Fibroblast of upper back skin (primary cell): ENCODE measurements around the gene PDE1C.

ENCODE experiments used
- DNase-seq: peaks from one replicate; pipeline ENCODE4 v3.0.0-alpha.2; 2013

PDE1C gene

GRCh38 chr7:32074787-32075585, 4.8 kb upstream of the PDE1C start:
- no peak for DNase-seq

DNA sequence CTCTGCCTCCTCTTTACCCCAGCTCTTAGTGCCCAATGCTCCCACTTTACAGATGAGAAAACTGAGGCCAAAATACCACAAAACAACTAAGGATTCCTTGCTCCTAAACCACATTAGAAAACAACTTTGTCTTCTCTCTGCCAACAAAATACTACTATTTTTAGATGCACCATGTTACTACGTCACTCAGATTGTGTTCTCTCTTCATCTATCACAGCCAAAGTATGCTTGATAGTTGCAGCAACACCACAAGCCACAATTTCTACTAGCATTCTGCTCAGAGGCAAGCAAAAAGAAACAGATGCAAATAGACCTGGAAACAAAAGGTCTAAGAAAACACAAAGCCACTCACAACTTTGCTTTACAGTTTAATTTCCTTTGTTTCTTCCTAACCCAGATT, 3.3 kb upstream of the PDE1C start:
- DNase-seq = no peak

GRCh38 chr7:32072397-32072796, 2.2 kb upstream of the PDE1C start:
- no peak for DNase-seq

- DNase-seq = no peak
These were observed 1.4 kb upstream of the PDE1C start for GRCh38 chr7:32071466-32072091.

- DNase-seq = no peak
These were observed 179 bp downstream of the PDE1C start for GRCh38 chr7:32070051-32070405.

GRCh38 chr7:32069116-32069650, 1.0 kb downstream of the PDE1C start:
- no peak for DNase-seq

DNA sequence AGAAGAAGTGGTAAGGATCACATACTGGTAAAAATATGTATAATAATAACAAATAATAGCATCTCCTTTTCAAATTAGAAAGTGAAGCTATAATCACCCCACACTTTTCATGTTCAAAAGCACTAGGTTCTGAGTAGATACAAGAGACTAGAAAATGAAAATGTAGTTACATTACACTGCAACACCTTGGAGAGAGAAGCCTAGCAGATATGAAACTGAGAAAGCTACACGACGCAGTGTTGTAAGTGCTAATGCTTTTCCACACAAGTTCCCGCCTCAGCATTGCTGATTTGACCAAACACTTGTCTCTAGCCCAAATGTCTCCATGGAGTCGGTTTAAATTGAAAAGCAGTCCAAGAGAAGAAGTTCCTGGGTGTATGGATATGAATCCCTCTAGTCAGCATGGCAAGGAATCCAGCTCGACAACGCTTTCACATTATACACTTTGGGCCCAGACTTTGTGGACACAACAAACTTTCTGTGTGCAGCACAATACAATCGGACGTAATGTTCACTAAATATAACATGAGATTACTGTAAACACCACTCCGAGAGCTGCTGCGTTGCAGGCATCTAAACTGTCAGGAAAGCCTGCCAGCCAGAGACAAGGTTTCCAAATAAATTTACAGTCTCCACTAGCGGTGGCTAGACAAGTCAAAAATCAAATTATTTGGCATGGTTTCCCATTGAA, 1.7 kb downstream of the PDE1C start:
- no peak for DNase-seq

DNA sequence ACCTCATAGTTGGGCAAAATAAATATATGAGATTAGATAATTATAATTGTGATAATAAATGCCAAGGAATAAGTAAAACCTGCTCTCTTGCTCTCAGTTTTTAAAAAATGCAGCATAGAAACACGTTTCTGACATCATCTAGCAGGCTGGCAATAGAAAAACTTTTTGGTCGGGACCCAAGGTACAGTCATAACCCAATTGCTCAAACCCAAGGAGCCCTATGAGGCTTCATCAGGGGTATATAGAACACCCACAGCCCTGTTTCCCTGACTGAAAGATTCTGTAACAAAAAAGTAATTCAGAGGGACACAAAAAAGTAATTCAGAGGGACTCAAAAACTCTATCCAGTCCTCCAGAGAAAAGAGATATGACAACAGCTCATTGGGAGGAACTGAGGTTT, 3.8 kb downstream of the PDE1C start:
- no peak for DNase-seq

DNA sequence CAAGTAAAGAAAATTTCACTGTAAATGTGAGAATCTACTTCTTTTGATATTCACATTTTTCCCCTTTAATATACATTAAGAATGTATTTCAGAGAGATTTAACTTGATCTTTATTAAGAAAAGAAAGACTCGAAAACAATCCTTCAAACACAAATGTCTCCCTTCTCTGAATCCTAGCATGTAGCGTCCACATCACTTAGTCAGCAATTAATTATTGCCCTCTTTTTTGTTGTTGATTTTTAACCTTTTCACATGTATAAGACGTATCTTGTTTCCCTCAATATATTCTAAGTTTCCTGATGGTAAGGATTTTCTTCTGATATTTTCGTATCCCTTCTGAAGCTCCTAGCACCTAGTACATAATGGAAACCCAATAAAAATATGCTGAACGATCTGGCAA, 6.6 kb downstream of the PDE1C start:
- DNase-seq = no peak

DNA sequence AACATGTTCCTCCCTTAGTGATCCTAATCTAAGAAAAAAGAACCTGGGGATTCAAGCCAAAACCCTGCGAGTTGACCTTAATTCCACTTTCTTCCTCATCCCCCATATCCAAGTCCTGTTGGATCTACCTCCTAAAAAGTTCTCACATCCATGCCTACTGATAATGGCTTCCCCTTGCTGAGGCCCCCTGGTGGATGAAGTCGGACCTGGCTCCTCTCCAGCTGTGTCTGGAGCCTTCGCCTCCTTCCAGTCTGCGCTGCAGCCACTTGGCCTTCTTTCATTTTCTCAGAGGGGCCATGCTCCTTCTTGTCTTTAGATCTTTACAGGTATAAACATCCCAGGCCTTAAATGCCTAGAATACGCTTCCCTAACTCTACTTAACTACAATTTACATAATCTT, 8.1 kb downstream of the PDE1C start:
- DNase-seq = peak; percentile 23

- DNase-seq = no peak
These were observed 8.9 kb downstream of the PDE1C start for GRCh38 chr7:32061346-32061745.

GRCh38 chr7:32059289-32060011, 10.8 kb downstream of the PDE1C start:
- DNase-seq = no peak

DNA sequence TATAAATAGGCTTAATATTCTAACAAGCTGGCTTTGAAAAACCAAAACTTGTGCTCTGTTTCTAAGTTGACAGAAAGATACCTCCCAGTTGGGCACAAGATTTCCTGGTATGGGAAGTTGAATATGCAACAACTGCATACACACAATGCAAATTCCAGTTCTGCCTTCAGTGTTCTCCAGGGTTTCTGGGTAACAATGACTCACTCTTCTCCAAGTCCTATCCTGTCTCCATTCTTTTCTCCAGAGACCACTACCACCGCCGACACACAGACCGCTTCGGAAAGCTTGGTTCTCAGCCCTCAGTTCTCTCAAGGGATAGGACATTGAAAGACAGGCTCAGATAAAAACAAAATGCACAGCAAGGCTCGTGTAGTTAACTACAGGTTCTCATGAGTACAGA, 12.2 kb downstream of the PDE1C start:
- no peak for DNase-seq

DNA sequence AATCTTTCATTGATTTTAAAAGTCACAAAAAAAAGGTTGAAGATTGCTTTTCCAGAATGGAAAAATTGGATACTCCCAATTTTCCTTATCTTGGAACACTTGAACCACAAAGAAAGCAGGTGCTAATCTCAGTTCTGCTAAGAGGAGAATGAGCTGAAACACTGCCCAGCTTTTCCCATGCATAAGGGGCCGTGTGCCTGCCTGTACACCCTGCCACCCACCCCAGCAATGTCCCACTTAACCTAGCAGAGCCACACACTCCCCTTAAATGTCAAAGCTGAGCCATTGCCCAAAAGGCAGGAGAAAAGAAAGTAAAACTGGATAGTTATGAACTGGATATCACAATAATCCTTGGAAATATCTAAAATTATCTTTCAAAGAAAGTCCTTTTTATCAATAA, 13.4 kb downstream of the PDE1C start:
- no peak for DNase-seq

DNA sequence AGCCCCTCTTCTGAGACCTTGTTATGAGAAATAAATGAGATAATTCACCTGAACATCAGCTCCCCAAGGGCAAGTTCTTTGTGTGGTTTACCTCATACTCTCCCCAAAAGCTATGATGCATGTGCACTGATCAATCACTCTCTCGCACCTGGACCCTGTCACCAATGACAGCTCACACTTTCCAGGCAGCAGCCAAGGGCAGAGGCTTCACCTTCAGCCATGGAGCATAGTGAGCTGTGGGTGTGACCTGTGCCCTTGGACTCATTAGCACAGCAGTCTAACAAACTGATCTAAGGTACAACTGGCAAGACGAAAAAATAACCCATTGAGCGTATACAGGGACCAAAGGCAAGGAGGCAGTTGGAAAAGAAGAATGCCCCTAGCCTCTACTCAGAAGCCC, 17.0 kb downstream of the PDE1C start:
- no peak for DNase-seq

DNA sequence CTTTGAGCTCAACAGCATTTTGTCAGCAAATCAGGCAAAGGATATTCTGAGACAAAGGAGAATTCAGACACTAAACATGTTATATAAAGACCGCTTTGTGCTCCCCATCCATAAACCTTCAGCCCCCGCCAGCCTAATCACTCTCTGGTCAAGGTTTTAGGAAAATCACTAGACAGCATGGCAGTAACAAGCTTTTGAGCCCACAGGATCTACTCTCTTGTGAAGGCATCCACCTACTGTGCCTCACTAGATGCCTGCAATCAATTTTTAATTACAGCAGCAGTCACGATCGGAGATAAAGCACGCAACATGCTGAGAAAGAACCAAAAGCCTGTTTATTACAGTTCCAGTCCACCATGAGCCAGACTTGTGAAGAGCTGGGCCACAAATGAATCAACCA, 19.1 kb downstream of the PDE1C start:
- DNase-seq = no peak

DNA sequence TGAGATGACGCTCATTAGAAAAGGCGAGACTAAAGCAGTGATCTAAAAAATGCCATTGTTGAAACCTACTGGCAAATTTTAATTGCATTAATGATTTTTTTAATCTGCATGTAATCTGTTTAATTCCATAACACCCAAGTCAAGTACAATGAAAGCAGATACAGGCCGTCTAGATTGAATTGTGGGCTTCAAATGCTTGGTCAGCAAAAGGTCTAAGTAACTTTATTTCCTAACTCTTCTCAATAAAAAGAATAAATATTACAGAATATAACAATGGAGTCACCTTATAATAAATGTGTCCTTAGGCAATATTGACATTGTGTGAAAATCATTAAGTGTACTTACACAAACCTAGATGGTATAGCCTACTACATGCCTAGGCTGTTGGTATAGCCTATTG, 20.6 kb downstream of the PDE1C start:
- no peak for DNase-seq

GRCh38 chr7:32048970-32049491, 21.2 kb downstream of the PDE1C start:
- no peak for DNase-seq

DNA sequence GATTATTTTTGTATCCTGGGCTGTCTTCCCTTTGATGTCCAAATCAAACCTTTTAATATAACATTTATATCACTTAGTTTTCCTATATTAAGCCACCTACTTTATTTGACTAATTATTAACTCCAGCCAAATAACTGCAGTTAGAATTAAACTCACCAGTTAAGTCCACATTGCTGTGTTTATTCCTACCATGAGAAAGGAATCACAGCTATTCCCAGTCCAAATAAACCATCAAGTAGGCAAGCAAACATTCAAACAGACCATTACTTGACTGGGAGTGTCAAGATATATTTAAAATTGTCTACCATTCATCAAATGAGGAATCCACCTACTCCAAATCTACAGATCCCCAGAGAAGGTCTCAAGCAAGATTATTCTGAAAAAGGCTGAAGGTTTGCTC, 22.4 kb downstream of the PDE1C start:
- DNase-seq = no peak

GRCh38 chr7:32047075-32047474, 23.1 kb downstream of the PDE1C start:
- no peak for DNase-seq

DNA sequence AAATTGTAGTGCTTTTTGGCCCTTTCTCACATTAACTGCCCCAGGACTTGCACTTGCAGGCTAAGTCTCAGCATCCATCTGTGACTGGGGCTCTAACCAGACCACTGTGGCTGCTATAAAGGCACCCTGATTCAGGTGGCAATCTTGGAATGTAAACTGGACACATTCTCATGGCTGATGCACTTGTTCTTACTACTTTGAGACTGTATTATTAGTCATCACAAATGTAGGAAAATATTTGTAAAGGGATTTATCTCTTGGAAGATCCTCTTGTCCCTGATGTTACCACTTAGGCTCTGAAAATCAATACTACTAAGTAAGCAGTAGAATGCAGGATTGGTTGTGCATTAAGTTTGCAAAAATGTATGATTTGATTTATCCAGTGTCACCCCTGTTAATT, 25.0 kb downstream of the PDE1C start:
- DNase-seq = no peak

DNA sequence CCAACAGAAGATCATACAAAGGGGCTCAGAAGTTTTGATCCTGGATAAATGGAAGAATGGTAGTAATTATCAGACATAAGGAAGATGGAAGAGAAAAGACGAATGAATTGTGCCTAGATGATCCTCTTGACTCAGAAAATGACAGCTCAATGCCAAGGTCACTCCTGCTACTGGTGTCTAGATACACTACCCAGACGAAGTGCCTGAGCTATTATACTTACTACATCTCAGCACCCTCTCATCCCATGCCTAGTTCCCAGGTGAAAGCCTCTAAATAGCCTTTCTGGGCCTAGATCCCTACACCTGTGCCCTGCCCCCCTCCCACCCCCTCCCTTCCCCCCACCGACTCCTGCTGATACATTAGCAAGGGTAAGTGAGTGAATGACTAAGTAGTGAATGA, 25.5 kb downstream of the PDE1C start:
- DNase-seq = no peak

DNA sequence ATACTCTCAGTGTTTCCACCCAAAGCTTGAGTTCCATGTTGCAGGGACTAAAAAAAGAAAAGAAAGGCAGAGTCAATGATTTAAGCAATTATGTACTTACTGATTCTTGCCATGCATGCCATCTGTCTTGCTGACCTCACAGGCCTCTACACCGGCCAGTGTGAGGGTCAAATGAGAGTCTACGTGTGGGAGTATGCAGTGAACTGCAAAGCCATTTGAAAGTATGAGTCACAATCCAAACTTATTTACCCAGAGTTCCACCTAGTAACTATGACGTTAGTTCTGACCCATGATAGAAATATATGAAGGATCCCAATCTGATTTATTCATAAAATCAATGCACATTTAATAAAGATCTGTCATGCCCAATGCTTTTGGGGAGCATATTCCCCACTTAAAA, 26.5 kb downstream of the PDE1C start:
- DNase-seq = no peak
